GM23338 (cell line): ENCODE results near the gene P2RY12. TPM values are rescaled to one million over a fixed set of nuclear protein-coding genes. Genes with fewer than 3 reads are reported as not detected.

ENCODE experiments used
- ATAC-seq: fragments of 200-7000 bp; cut with Tn5 transposase; 3 replicates; pipeline ENCODE4 v1.9.1; 2020
- DNase-seq: peaks from one replicate; pipeline ENCODE4 v3.0.0-alpha.2; 2015; ENCODE audit warnings: low spot score
- H2AFZ ChIP-seq: fragments of 200-600 bp; sonication (generic); 2 replicates; pipeline ENCODE4 v1.8.0; 2016; ENCODE audit warnings: antibody characterized with exemption, mild to moderate bottlenecking, moderate library complexity
- H3F3A ChIP-seq: fragments of 200-600 bp; sonication (generic); replicated peaks from 2 replicates; pipeline ENCODE4 v1.8.0; 2017; ENCODE audit warnings: antibody characterized with exemption, mixed run types, low read depth
- H3K27ac ChIP-seq: fragments of 200-600 bp; sonication (generic); 2 replicates; pipeline ENCODE4 v1.6.1; 2016; ENCODE audit warnings: low read depth
- H3K27me3 ChIP-seq: fragments of 200-600 bp; sonication (generic); 2 replicates; pipeline ENCODE4 v1.8.0; 2016; ENCODE audit warnings: mild to moderate bottlenecking, mixed run types, moderate library complexity; ENCODE audit not compliant: insufficient read depth
- H3K36me3 ChIP-seq: fragments of 200-600 bp; sonication (generic); 2 replicates; pipeline ENCODE4 v1.8.0; 2016; ENCODE audit warnings: mild to moderate bottlenecking; ENCODE audit not compliant: insufficient read depth
- H3K4me1 ChIP-seq: fragments of 200-600 bp; sonication (generic); 2 replicates; pipeline ENCODE4 v1.8.0; 2016; ENCODE audit warnings: mild to moderate bottlenecking, moderate library complexity; ENCODE audit not compliant: insufficient read depth
- H3K4me2 ChIP-seq: fragments of 200-600 bp; sonication (generic); 2 replicates; pipeline ENCODE4 v1.7.1; 2017; ENCODE audit warnings: mixed run types
- H3K4me3 ChIP-seq: fragments of 200-600 bp; sonication (generic); 2 replicates; pipeline ENCODE4 v1.6.1; 2016; ENCODE audit warnings: mixed run types
- H3K79me2 ChIP-seq: fragments of 200-600 bp; sonication (generic); replicated peaks from 2 replicates; pipeline ENCODE4 v1.8.0; 2017; ENCODE audit warnings: mild to moderate bottlenecking; ENCODE audit not compliant: insufficient read depth
- H3K9me2 ChIP-seq: fragments of 200-600 bp; sonication (generic); 2 replicates; pipeline ENCODE4 v1.8.0; 2017; ENCODE audit not compliant: insufficient read depth
- H4K20me1 ChIP-seq: fragments of 200-600 bp; sonication (generic); replicated peaks from 2 replicates; pipeline ENCODE4 v1.8.0; 2017; ENCODE audit warnings: mild to moderate bottlenecking; ENCODE audit not compliant: insufficient read depth
- H3K27ac Mint-ChIP-seq: 2 replicates; pipeline ENCODE4 v1.8.0; 2020; ENCODE audit warnings: inconsistent platforms, mild to moderate bottlenecking, moderate library complexity, mixed read lengths
- H3K27me3 Mint-ChIP-seq: 3 replicates; pipeline ENCODE4 v1.8.0; 2022; ENCODE audit warnings: low read depth, mild to moderate bottlenecking, moderate library complexity, mixed read lengths, inconsistent platforms; ENCODE audit not compliant: insufficient read depth, poor library complexity
- H3K36me3 Mint-ChIP-seq: 3 replicates; pipeline ENCODE4 v1.8.0; 2021; ENCODE audit warnings: low read depth, mild to moderate bottlenecking, inconsistent platforms, moderate library complexity, mixed read lengths
- H3K4me1 Mint-ChIP-seq: 3 replicates; pipeline ENCODE4 v1.8.0; 2020; ENCODE audit warnings: mild to moderate bottlenecking, inconsistent platforms, mixed read lengths
- H3K4me3 Mint-ChIP-seq: 3 replicates; pipeline ENCODE4 v1.8.0; 2021; ENCODE audit warnings: moderate library complexity, mild to moderate bottlenecking, inconsistent platforms, mixed read lengths
- H3K9me3 Mint-ChIP-seq: 3 replicates; pipeline ENCODE4 v1.8.0; 2020; ENCODE audit warnings: moderate library complexity, mild to moderate bottlenecking, inconsistent platforms, mixed read lengths
- CREB1 ChIP-seq: fragments of 250-450 bp; sonication (Bioruptor Pico); IDR thresholded peaks from 2 replicates; pipeline ENCODE4 v1.5.0; 2020; ENCODE audit warnings: low read depth, mild to moderate bottlenecking, moderate library complexity
- CTCF ChIP-seq, 2 experiments: fragments of 200-600 bp in 1 of 2; sonication (generic) in 1 of 2; conservative IDR thresholded peaks; 2 replicates each; pipeline versions ENCODE4 v1.5.1 to v1.6.1; 2016 to 2017; ENCODE audit warnings: antibody characterized with exemption in 2 of 2, low read depth in 2 of 2, mild to moderate bottlenecking in 2 of 2, moderate library complexity in 1 of 2
- EZH2 ChIP-seq: fragments of 200-600 bp; sonication (generic); IDR thresholded peaks from one replicate; pipeline ENCODE4 v1.8.0; 2017; ENCODE audit warnings: antibody characterized with exemption, mild to moderate bottlenecking, low read depth; ENCODE audit not compliant: unreplicated experiment
- JUNB ChIP-seq: IDR thresholded peaks from one replicate; pipeline ENCODE4 v1.6.1; 2016; ENCODE audit warnings: antibody characterized with exemption; ENCODE audit not compliant: unreplicated experiment
- POLR2AphosphoS5 ChIP-seq: IDR thresholded peaks from 2 replicates; pipeline ENCODE4 v1.6.1; 2016; ENCODE audit warnings: antibody characterized with exemption, low read depth
- REST ChIP-seq: IDR thresholded peaks from one replicate; pipeline ENCODE4 v1.6.1; 2018; ENCODE audit warnings: antibody characterized with exemption; ENCODE audit not compliant: unreplicated experiment
- ZNF114 ChIP-seq: fragments of 250-450 bp; sonication (Bioruptor Pico); IDR thresholded peaks from 2 replicates; pipeline ENCODE4 v1.5.0; 2020; ENCODE audit warnings: mild to moderate bottlenecking, moderate library complexity
- ZNF331 ChIP-seq: fragments of 250-450 bp; sonication (Bioruptor Pico); IDR thresholded peaks from 2 replicates; pipeline ENCODE4 v1.5.0; 2020; ENCODE audit warnings: low read depth, mild to moderate bottlenecking, moderate library complexity
- polyA plus RNA-seq: library from polyadenylated mRNA; unstranded; fragments of >200 nt; fragmentation: Nextera tagmentation; extraction: Ambion mirVana; gene quantifications from 2 replicates; pipeline ENCODE4 v1.2.1, GENCODE V29; 2016
- total RNA-seq: library from RNA; depleted of rRNA; stranded (reverse); fragments of >200 nt; shearing (Covaris generic); gene quantifications from 2 replicates; pipeline ENCODE4 v1.2.3, GENCODE V29; 2014
- TF ChIP-seq, protein P1 (sequence below): fragments of 250-450 bp; sonication (Bioruptor Pico); IDR thresholded peaks from 2 replicates; pipeline ENCODE4 v1.5.0; 2020; ENCODE audit warnings: mild to moderate bottlenecking, moderate library complexity

Gene P2RY12
- total and polyA plus RNA-seq, 2 experiments from 2014 or later: 1.1 TPM; not detected in 1

GRCh38 chr3:151306168-151306810, 78.3 kb downstream of the P2RY12 start:
- Histone ChIP-seq H3K4me3 (no peak overlapping the region), H4K20me1 (no peaks in the 10 kb centered on the region), H3K9me2 (no peaks in the 10 kb centered on the region), H3K79me2 (no peaks in the 10 kb centered on the region), H3K27me3 (no peaks in the 10 kb centered on the region), H3K36me3 (no peaks in the 10 kb centered on the region), H3F3A (no peaks in the 10 kb centered on the region), H3K27ac (no peak overlapping the region), H3K4me2 (no peak overlapping the region), H2AFZ (no peak overlapping the region), H3K4me1 (peaks cover 12% of the 10 kb centered on the region)
- no peaks in the 10 kb centered on the region for H3K36me3 Mint-ChIP-seq
- H3K4me3 Mint-ChIP-seq: no peak overlapping the region
- H3K27ac Mint-ChIP-seq: no peak overlapping the region
- TF ChIP-seq EZH2: no peak
- TF ChIP-seq JUNB: no peak
- TF ChIP-seq, protein P1, sequence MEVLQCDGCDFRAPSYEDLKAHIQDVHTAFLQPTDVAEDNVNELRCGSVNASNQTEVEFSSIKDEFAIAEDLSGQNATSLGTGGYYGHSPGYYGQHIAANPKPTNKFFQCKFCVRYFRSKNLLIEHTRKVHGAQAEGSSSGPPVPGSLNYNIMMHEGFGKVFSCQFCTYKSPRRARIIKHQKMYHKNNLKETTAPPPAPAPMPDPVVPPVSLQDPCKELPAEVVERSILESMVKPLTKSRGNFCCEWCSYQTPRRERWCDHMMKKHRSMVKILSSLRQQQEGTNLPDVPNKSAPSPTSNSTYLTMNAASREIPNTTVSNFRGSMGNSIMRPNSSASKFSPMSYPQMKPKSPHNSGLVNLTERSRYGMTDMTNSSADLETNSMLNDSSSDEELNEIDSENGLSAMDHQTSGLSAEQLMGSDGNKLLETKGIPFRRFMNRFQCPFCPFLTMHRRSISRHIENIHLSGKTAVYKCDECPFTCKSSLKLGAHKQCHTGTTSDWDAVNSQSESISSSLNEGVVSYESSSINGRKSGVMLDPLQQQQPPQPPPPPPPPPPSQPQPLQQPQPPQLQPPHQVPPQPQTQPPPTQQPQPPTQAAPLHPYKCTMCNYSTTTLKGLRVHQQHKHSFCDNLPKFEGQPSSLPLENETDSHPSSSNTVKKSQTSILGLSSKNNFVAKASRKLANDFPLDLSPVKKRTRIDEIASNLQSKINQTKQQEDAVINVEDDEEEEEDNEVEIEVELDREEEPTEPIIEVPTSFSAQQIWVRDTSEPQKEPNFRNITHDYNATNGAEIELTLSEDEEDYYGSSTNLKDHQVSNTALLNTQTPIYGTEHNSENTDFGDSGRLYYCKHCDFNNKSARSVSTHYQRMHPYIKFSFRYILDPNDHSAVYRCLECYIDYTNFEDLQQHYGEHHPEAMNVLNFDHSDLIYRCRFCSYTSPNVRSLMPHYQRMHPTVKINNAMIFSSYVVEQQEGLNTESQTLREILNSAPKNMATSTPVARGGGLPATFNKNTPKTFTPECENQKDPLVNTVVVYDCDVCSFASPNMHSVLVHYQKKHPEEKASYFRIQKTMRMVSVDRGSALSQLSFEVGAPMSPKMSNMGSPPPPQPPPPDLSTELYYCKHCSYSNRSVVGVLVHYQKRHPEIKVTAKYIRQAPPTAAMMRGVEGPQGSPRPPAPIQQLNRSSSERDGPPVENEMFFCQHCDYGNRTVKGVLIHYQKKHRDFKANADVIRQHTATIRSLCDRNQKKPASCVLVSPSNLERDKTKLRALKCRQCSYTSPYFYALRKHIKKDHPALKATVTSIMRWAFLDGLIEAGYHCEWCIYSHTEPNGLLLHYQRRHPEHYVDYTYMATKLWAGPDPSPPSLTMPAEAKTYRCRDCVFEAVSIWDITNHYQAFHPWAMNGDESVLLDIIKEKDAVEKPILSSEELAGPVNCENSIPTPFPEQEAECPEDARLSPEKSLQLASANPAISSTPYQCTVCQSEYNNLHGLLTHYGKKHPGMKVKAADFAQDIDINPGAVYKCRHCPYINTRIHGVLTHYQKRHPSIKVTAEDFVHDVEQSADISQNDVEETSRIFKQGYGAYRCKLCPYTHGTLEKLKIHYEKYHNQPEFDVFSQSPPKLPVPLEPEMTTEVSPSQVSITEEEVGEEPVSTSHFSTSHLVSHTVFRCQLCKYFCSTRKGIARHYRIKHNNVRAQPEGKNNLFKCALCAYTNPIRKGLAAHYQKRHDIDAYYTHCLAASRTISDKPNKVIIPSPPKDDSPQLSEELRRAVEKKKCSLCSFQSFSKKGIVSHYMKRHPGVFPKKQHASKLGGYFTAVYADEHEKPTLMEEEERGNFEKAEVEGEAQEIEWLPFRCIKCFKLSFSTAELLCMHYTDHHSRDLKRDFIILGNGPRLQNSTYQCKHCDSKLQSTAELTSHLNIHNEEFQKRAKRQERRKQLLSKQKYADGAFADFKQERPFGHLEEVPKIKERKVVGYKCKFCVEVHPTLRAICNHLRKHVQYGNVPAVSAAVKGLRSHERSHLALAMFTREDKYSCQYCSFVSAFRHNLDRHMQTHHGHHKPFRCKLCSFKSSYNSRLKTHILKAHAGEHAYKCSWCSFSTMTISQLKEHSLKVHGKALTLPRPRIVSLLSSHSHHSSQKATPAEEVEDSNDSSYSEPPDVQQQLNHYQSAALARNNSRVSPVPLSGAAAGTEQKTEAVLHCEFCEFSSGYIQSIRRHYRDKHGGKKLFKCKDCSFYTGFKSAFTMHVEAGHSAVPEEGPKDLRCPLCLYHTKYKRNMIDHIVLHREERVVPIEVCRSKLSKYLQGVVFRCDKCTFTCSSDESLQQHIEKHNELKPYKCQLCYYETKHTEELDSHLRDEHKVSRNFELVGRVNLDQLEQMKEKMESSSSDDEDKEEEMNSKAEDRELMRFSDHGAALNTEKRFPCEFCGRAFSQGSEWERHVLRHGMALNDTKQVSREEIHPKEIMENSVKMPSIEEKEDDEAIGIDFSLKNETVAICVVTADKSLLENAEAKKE: no peak
- no peak for TF ChIP-seq REST
- TF ChIP-seq POLR2AphosphoS5: no peak
- no peak for TF ChIP-seq CREB1 (CRISPR knock-in tag)
- TF ChIP-seq ZNF331 (CRISPR knock-in tag): no peak
- no peak for TF ChIP-seq CTCF (conservative IDR thresholded peaks at IDR 0.05; ENCODE audit: low read depth in 2 of 2)
- TF ChIP-seq ZNF114: no peak
- H3K9me3 Mint-ChIP-seq: no peaks in the 10 kb centered on the region
- peaks cover 60% of the 10 kb centered on the region for H3K4me1 Mint-ChIP-seq
- DNase-seq (no peak), ATAC-seq (no peak)
- peaks cover 2% of the 10 kb centered on the region for H3K27me3 Mint-ChIP-seq
